Spleen (tissue), 11 donors: ENCODE results near the gene KISS1R. TPM values are rescaled to one million over a fixed set of nuclear protein-coding genes. Genes with fewer than 3 reads are reported as not detected.

ENCODE experiments used
- DNase-seq: peaks from one replicate; pipeline ENCODE4 v3.0.0-alpha.2; 2020
- H3K27ac ChIP-seq, 8 donors: fragments of 200-600 bp; sonication (generic) in 7 of 8; 1 replicate in 4 of 8; 2 replicates in 4 of 8; pipeline versions ENCODE4 v1.5.0 to v1.8.0; 2016 to 2021; ENCODE audit warnings: inconsistent platforms in 4 of 8, mild to moderate bottlenecking in 4 of 8, moderate library complexity in 1 of 8
- H3K27me3 ChIP-seq, 7 donors: fragments of 200-600 bp; sonication (generic) in 6 of 7; replicated peaks in 1 of 7; 1 replicate in 4 of 7; 2 replicates in 3 of 7; pipeline versions ENCODE4 v1.5.0 to v1.8.0; 2016 to 2021; ENCODE audit warnings: inconsistent platforms in 3 of 7, mild to moderate bottlenecking in 1 of 7
- H3K36me3 ChIP-seq, 6 donors: fragments of 200-600 bp; sonication (generic) in 5 of 6; 1 replicate in 4 of 6; 2 replicates in 2 of 6; pipeline versions ENCODE4 v1.5.0 to v1.8.0; 2016 to 2021; ENCODE audit warnings: inconsistent platforms in 2 of 6
- H3K4me1 ChIP-seq, 6 donors: fragments of 200-600 bp; sonication (generic) in 5 of 6; 1 replicate in 3 of 6; 2 replicates in 3 of 6; pipeline versions ENCODE4 v1.5.0 to v1.8.0; 2016 to 2021; ENCODE audit warnings: inconsistent platforms in 3 of 6
- H3K4me3 ChIP-seq, 8 donors: fragments of 200-600 bp; sonication (generic) in 7 of 8; 1 replicate in 4 of 8; 2 replicates in 4 of 8; pipeline versions ENCODE4 v1.5.0 to v1.8.0; 2016 to 2021; ENCODE audit warnings: inconsistent platforms in 4 of 8, mild to moderate bottlenecking in 4 of 8, moderate library complexity in 2 of 8
- H3K9me3 ChIP-seq, 8 donors: fragments of 200-600 bp; sonication (generic) in 7 of 8; 1 replicate in 4 of 8; 2 replicates in 4 of 8; pipeline versions ENCODE4 v1.5.0 to v1.8.0; 2016 to 2021; ENCODE audit warnings: inconsistent platforms in 4 of 8
- CTCF ChIP-seq, 11 experiments: fragments of 200-600 bp in 7 of 11; fragments of 450-650 bp in 4 of 11; sonication (generic) in 4 of 11; IDR thresholded peaks in 8 of 11; conservative IDR thresholded peaks in 3 of 11; 1 replicate in 7 of 11; 2 replicates in 4 of 11; pipeline versions ENCODE4 v1.4.0 to v1.8.0; 2016 to 2021; ENCODE audit warnings: antibody characterized with exemption in 11 of 11, inconsistent platforms in 4 of 11, mild to moderate bottlenecking in 1 of 11
- POLR2A ChIP-seq, 3 donors: fragments of 450-650 bp; IDR thresholded peaks; one replicate each; pipeline ENCODE4 v1.5.1; 2017; ENCODE audit warnings: antibody characterized with exemption in 3 of 3, mild to moderate bottlenecking in 1 of 3
- POLR2AphosphoS5 ChIP-seq, 3 donors: sonication (generic); formaldehyde crosslinking; IDR thresholded peaks; one replicate each; pipeline ENCODE4 v1.5.1; 2017; ENCODE audit warnings: antibody characterized with exemption in 3 of 3
- WGBS, 5 donors: extraction: QIAGEN DNeasy Blood & Tissue Kit in 3 of 5; methylation state at CpG; one replicate each; pipeline versions ENCODE4 v1.1.5 to v1.1.7; 2013 to 2018; 5-methylcytosine and 5-hydroxymethylcytosine counted together
- intact Hi-C: fragments of 100-400 bp; cut with DNase I; formaldehyde crosslinking; loops from one replicate; pipeline ENCODE4 v1.15.0; 2023; ENCODE audit warnings: low total_unique reads
- polyA plus RNA-seq, 3 donors: library from polyadenylated mRNA; stranded (reverse); fragments of 200-250 nt; gene quantifications; one replicate each; pipeline ENCODE4 v1.2.1, GENCODE V29; 2013
- small RNA-seq, 4 donors: library from RNA; depleted of rRNA; stranded (forward); fragments of <200 nt; gene quantifications; one replicate each; pipeline ENCODE3, GENCODE V24; 2016
- total RNA-seq, 7 donors: library from RNA; depleted of rRNA in 3 of 7; stranded (reverse); fragments of >200 nt in 3 of 7; fragmentation: NEBNext Ultra II Directional in 4 of 7; extraction: Animal tissue kit (Norgen Biotek cat#: 25700) in 4 of 7; gene quantifications; one replicate each; pipeline versions ENCODE4 v1.1.0 to v1.2.1, GENCODE V29; 2016 to 2021
- donor health status: healthy with polysubstance abuse.
- donor health status: DM: no; HTN: no; CAD: no; lungs with moderate emphysema.
- donor health status: DM: no; HTN: no; CAD: no.
- donor health status: Bipolar disorder and iron deficiency.
- donor health status: healthy.
- donor health status: DM: no; HTN: no; CAD: no.
- donor health status: DM: yes; HTN: yes; CAD: no.

Gene KISS1R
- total and polyA plus RNA-seq, 10 donors, result 0.22 to 0.50 (median 0.35) TPM; not detected in 2

DNA sequence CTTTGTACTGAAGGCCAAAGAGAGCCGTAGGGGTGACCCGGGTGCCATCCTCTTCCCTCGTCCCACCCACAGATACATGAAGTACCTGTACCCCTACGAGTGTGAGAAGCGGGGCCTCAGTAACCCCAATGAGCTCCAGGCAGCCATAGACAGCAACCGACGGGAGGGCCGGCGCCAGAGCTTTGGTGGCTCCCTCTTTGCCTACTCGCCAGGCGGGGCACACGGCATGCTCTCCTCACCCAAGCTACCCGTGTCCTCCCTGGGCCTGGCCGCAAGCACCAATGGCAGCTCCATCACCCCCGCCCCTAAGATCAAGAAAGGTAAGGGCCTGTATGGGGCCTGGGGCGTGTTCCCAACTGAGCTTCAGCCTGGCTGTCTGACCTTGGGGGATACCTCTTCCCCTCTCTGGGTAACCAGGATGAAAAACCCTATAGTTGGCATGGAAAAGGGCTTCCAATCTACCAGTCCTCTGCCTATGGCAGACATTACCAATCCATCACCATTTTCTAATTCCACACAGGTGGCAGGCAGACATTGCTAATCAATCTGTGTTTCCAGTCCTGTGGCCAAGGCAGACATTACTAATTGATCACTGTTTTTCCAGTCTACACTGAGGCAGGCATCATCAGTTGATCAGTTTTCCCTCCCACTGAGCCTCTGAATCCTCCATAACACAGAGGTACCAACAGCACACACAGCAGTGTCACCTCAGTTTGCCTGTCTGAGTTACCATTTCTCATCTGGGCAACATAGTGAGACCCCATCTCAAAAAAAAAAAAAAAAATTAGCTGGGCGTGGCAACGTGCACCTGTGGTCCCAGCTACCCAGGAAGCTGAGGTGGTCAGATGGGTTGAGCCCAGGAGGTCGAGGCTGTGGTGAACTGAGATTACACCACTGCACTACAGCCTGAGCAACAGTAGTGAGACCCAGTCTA lies 47.9 kb downstream of the KISS1R start:
- Histone ChIP-seq H3K4me1 (no peaks in the 10 kb centered on the region), H3K36me3 (peaks cover 0 to 99% (median 53%) of the 10 kb centered on the region in 6 donors), H3K27ac (no peak overlapping the region), H3K4me3 (no peak overlapping the region), H3K9me3 (peaks cover 0 to 7% (median under 1%) of the 10 kb centered on the region in 8 donors), H3K27me3 (no peaks in the 10 kb centered on the region)
- intact Hi-C loops, result no loop called here
- TF ChIP-seq POLR2AphosphoS5 (IDR thresholded peaks at IDR 0.05) (no peak), POLR2A (IDR thresholded peaks at IDR 0.05) (no peak), CTCF (IDR thresholded peaks at IDR 0.05 in 8 of 11, conservative IDR thresholded peaks at IDR 0.05 in 3 of 11) (no peak)
- DNase-seq, result no peak
- WGBS, 5 donors, result 93 to 97% (median 95%) methylated on average over 12 to 19 of the region's 19 CpGs

DNA sequence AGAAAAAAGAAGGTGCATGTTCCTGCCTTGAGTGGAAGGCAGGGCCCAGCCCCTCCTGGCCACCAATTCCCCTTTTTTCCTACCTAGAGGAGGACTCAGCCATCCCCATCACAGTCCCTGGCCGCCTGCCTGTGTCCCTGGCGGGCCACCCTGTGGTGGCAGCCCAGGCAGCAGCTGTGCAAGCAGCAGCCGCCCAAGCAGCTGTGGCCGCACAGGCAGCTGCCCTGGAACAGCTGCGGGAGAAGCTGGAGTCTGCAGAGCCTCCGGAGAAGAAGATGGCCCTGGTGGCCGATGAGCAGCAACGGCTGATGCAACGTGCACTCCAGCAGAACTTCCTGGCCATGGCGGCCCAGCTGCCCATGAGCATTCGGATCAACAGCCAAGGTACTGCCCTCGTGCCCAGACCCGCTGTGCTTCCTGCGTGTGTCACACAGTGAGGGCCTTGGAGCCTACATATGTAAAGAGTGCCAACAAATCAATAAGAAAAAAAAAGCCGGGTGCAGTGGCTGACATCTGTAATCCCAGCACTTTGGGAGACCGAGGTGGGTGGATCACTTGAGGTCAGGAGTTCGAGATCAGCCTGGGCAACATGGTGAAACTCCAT lies 49.5 kb downstream of the KISS1R start:
- H3K27ac ChIP-seq, result no peak overlapping the region
- H3K36me3 ChIP-seq, result peaks cover 0 to 99% (median 69%) of the 10 kb centered on the region in 6 donors
- no peak for DNase-seq
- 88 to 95% (median 92%) methylated on average over 10 to 17 of the region's 17 CpGs for WGBS, 5 donors
- no peaks in the 10 kb centered on the region for H3K27me3 ChIP-seq
- H3K4me3 ChIP-seq, result no peak overlapping the region
- TF ChIP-seq POLR2A (IDR thresholded peaks at IDR 0.05) (no peak), POLR2AphosphoS5 (IDR thresholded peaks at IDR 0.05) (peak in 1 of 3 donors; percentile 54)
- intact Hi-C loops, result no loop called here
- peaks cover 0 to 22% (median 16%) of the 10 kb centered on the region in 8 donors for H3K9me3 ChIP-seq
- no peaks in the 10 kb centered on the region for H3K4me1 ChIP-seq

Small RNA genes within 50 kb of the gene (small RNA-seq; reads per million reads assigned to genes)
- gene RNU6-9, result 0 reads per million in 4 donors

Other genes with a start within 250 kb of the KISS1R start
- 10 to 100 TPM; 11.5 to 43.4 (median 16.6) TPM for gene FSTL3, start 240.9 kb upstream of the KISS1R start, total RNA-seq
- gene FSTL3, start 240.9 kb upstream of the KISS1R start, polyA plus RNA-seq, result 10 to 100 TPM in 2 of 3 donors, 1 to 10 TPM in 1; 5.6 to 31.2 (median 10.9) TPM
- 1 to 10 TPM in 2 of 7 donors, under 1 TPM in 3, not detected in 2; 0.46 to 2.5 (median 0.60) TPM for gene PRSS57, start 221.9 kb upstream of the KISS1R start, total RNA-seq
- gene PRSS57, start 221.9 kb upstream of the KISS1R start, polyA plus RNA-seq, result under 1 TPM; 0.24 to 0.70 (median 0.27) TPM
- 10 to 100 TPM; 19.9 to 80.1 (median 30.0) TPM for gene PALM, start 208.4 kb upstream of the KISS1R start, total RNA-seq
- gene PALM, start 208.4 kb upstream of the KISS1R start, polyA plus RNA-seq, result 10 to 100 TPM in 1 of 3 donors, 1 to 10 TPM in 2; 6.0 to 24.1 (median 7.0) TPM
- not detected for gene MISP, start 166.2 kb upstream of the KISS1R start, total RNA-seq
- under 1 TPM in 1 of 3 donors, not detected in 2; 0.13 TPM for gene MISP, start 166.2 kb upstream of the KISS1R start, polyA plus RNA-seq
- 100 to 1,000 TPM; 147 to 305 (median 247) TPM for gene PTBP1, start 119.9 kb upstream of the KISS1R start, total RNA-seq
- gene PTBP1, start 119.9 kb upstream of the KISS1R start, polyA plus RNA-seq, result 100 to 1,000 TPM in 1 of 3 donors, 10 to 100 TPM in 2; 89.9 to 130 (median 98.6) TPM
- under 1 TPM in 5 of 7 donors, not detected in 2; 0.27 to 0.79 (median 0.43) TPM for gene PLPPR3, start 95.4 kb upstream of the KISS1R start, total RNA-seq
- gene PLPPR3, start 95.4 kb upstream of the KISS1R start, polyA plus RNA-seq, result under 1 TPM in 1 of 3 donors, not detected in 2; 0.03 TPM
- 10 to 100 TPM in 3 of 7 donors, 1 to 10 TPM in 4; 3.1 to 69.7 (median 9.6) TPM for gene AZU1, start 89.5 kb upstream of the KISS1R start, total RNA-seq
- gene AZU1, start 89.5 kb upstream of the KISS1R start, polyA plus RNA-seq, result 1 to 10 TPM; 1.7 to 7.6 (median 4.2) TPM
- 100 to 1,000 TPM in 1 of 7 donors, 10 to 100 TPM in 3, 1 to 10 TPM in 3; 2.8 to 168 (median 11.7) TPM for gene PRTN3, start 76.3 kb upstream of the KISS1R start, total RNA-seq
- 1 to 10 TPM in 2 of 3 donors, under 1 TPM in 1; 0.89 to 3.3 (median 1.3) TPM for gene PRTN3, start 76.3 kb upstream of the KISS1R start, polyA plus RNA-seq
- gene ELANE, start 65.0 kb upstream of the KISS1R start, total RNA-seq, result 100 to 1,000 TPM in 1 of 7 donors, 10 to 100 TPM in 4, 1 to 10 TPM in 2; 3.9 to 137 (median 17.0) TPM
- gene ELANE, start 65.0 kb upstream of the KISS1R start, polyA plus RNA-seq, result 1 to 10 TPM; 2.8 to 6.7 (median 5.4) TPM
- gene CFD, start 57.7 kb upstream of the KISS1R start, total RNA-seq, result 10 to 100 TPM; 11.3 to 59.5 (median 26.2) TPM
- 10 to 100 TPM in 2 of 3 donors, 1 to 10 TPM in 1; 6.6 to 25.3 (median 18.4) TPM for gene CFD, start 57.7 kb upstream of the KISS1R start, polyA plus RNA-seq
- 10 to 100 TPM; 37.0 to 60.7 (median 52.7) TPM for gene MED16, start 24.1 kb upstream of the KISS1R start, total RNA-seq
- 10 to 100 TPM; 43.2 to 82.1 (median 77.6) TPM for gene MED16, start 24.1 kb upstream of the KISS1R start, polyA plus RNA-seq
- gene RNU6-9, start 23.8 kb upstream of the KISS1R start, total RNA-seq, result not detected
- not detected for gene RNU6-9, start 23.8 kb upstream of the KISS1R start, polyA plus RNA-seq
- 100 to 1,000 TPM in 3 of 7 donors, 10 to 100 TPM in 4; 41.0 to 175 (median 90.9) TPM for gene R3HDM4, start 4.1 kb upstream of the KISS1R start, total RNA-seq
- gene R3HDM4, start 4.1 kb upstream of the KISS1R start, polyA plus RNA-seq, result 10 to 100 TPM; 74.6 to 99.7 (median 87.4) TPM
- 10 to 100 TPM; 14.9 to 42.5 (median 22.6) TPM for gene ARID3A, start 8.7 kb downstream of the KISS1R start, total RNA-seq
- 10 to 100 TPM in 1 of 3 donors, 1 to 10 TPM in 2; 2.5 to 10.3 (median 3.2) TPM for gene ARID3A, start 8.7 kb downstream of the KISS1R start, polyA plus RNA-seq
- gene WDR18, start 67.0 kb downstream of the KISS1R start, total RNA-seq, result 10 to 100 TPM; 17.8 to 63.4 (median 28.2) TPM
- gene WDR18, start 67.0 kb downstream of the KISS1R start, polyA plus RNA-seq, result 10 to 100 TPM; 57.6 to 96.0 (median 85.9) TPM
- gene GRIN3B, start 83.1 kb downstream of the KISS1R start, total RNA-seq, result under 1 TPM in 2 of 7 donors, not detected in 5; 0.07 to 0.11 TPM
- not detected for gene GRIN3B, start 83.1 kb downstream of the KISS1R start, polyA plus RNA-seq
- gene TMEM259, start 103.8 kb downstream of the KISS1R start, total RNA-seq, result 100 to 1,000 TPM; 187 to 275 (median 240) TPM
- gene TMEM259, start 103.8 kb downstream of the KISS1R start, polyA plus RNA-seq, result 100 to 1,000 TPM; 172 to 560 (median 460) TPM
- gene RNU6-2, start 104.2 kb downstream of the KISS1R start, total RNA-seq, result not detected
- not detected for gene RNU6-2, start 104.2 kb downstream of the KISS1R start, polyA plus RNA-seq
- 100 to 1,000 TPM; 102 to 296 (median 233) TPM for gene CNN2, start 109.3 kb downstream of the KISS1R start, total RNA-seq
- gene CNN2, start 109.3 kb downstream of the KISS1R start, polyA plus RNA-seq, result 100 to 1,000 TPM; 126 to 147 (median 140) TPM
- 100 to 1,000 TPM in 3 of 7 donors, 10 to 100 TPM in 4; 64.6 to 162 (median 94.7) TPM for gene ABCA7, start 122.8 kb downstream of the KISS1R start, total RNA-seq
- 100 to 1,000 TPM in 2 of 3 donors, 10 to 100 TPM in 1; 67.5 to 197 (median 152) TPM for gene ABCA7, start 122.8 kb downstream of the KISS1R start, polyA plus RNA-seq
- gene ARHGAP45, start 149.8 kb downstream of the KISS1R start, total RNA-seq, result 100 to 1,000 TPM; 161 to 258 (median 237) TPM
- 100 to 1,000 TPM; 205 to 356 (median 329) TPM for gene ARHGAP45, start 149.8 kb downstream of the KISS1R start, polyA plus RNA-seq
- 100 to 1,000 TPM; 106 to 152 (median 123) TPM for gene POLR2E, start 178.0 kb downstream of the KISS1R start, total RNA-seq
- gene POLR2E, start 178.0 kb downstream of the KISS1R start, polyA plus RNA-seq, result 100 to 1,000 TPM in 2 of 3 donors, 10 to 100 TPM in 1; 70.8 to 144 (median 105) TPM
- gene GPX4, start 186.7 kb downstream of the KISS1R start, total RNA-seq, result 100 to 1,000 TPM; 138 to 275 (median 216) TPM
- 100 to 1,000 TPM; 480 to 562 (median 522) TPM for gene GPX4, start 186.7 kb downstream of the KISS1R start, polyA plus RNA-seq